GM21360 (cell line): Measurements from ENCODE around the gene SDF4.
"Not testable (repeated sequence)": the region's sequence is repeated elsewhere in the genome, so short reads cannot be mapped to it uniquely, and the experiment has no call there.

Source experiments
- ATAC-seq: cut with Tn5 transposase; IDR thresholded peaks from one replicate; pipeline ENCODE4 v1.9.1; 2021; ENCODE audit warnings: mild to moderate bottlenecking, moderate library complexity; ENCODE audit not compliant: unreplicated experiment

SDF4 gene

GRCh38 chr1:1181938-1182410, 49.8 kb downstream of the SDF4 start:
- no peak for ATAC-seq

GRCh38 chr1:1181129-1181937, 50.5 kb downstream of the SDF4 start:
- ATAC-seq: no peak

GRCh38 chr1:1179983-1180861, 51.6 kb downstream of the SDF4 start:
- no peak for ATAC-seq

- ATAC-seq: no peak
Measured at GRCh38 chr1:1179346-1179982, 52.3 kb downstream of the SDF4 start.

- no peak for ATAC-seq
Measured at GRCh38 chr1:1178794-1179331, 52.9 kb downstream of the SDF4 start.

- no peak for ATAC-seq
Measured at GRCh38 chr1:1177452-1178206, 54.2 kb downstream of the SDF4 start.

- ATAC-seq: no peak
Measured at GRCh38 chr1:1176931-1177330, 54.9 kb downstream of the SDF4 start.

GRCh38 chr1:1176063-1176761, 55.6 kb downstream of the SDF4 start:
- not testable (repeated sequence) for ATAC-seq

- no peak for ATAC-seq
Measured at GRCh38 chr1:1175221-1176062, 56.4 kb downstream of the SDF4 start.

GRCh38 chr1:1173793-1174415, 57.9 kb downstream of the SDF4 start, which contains the start of gene TTLL10:
TSS of gene TTLL10 (plus strand) at chr1:1173880. CDS start at chr1:1179216, 5,336 bp downstream.
- no peak for ATAC-seq

- ATAC-seq: no peak
Measured at GRCh38 chr1:1173061-1173792, 58.6 kb downstream of the SDF4 start.

GRCh38 chr1:1171546-1172340, 60.1 kb downstream of the SDF4 start:
- ATAC-seq: no peak

- no peak for ATAC-seq
Measured at GRCh38 chr1:1171161-1171545, 60.6 kb downstream of the SDF4 start.

- ATAC-seq: no peak
Measured at GRCh38 chr1:1170215-1171091, 61.3 kb downstream of the SDF4 start.

GRCh38 chr1:1169429-1170214, 62.2 kb downstream of the SDF4 start:
- ATAC-seq: no peak
